HepG2 (cell line): Measurements from ENCODE around the gene CC2D1A. TPM values are rescaled to one million over a fixed set of nuclear protein-coding genes. Genes with fewer than 3 reads are reported as not detected.
A peak's percentile ranks its signal among the peaks of the same experiment; 100 is the strongest.

ENCODE experiments used
- BCL6 ChIP-seq: IDR thresholded peaks from 2 replicates; pipeline ENCODE4 v1.6.1; 2016; ENCODE audit warnings: missing genetic modification reagents, missing compliant biosample characterization
- CENPT ChIP-seq: sonication (generic); formaldehyde crosslinking; IDR thresholded peaks from 2 replicates; pipeline ENCODE4 v1.8.0; 2022; ENCODE audit warnings: low read depth, mild to moderate bottlenecking, moderate library complexity, missing genetic modification reagents
- HOXA7 ChIP-seq: sonication (generic); formaldehyde crosslinking; IDR thresholded peaks from 2 replicates; pipeline ENCODE4 v1.8.1; 2022; ENCODE audit warnings: mild to moderate bottlenecking, missing genetic modification reagents, moderate library complexity
- RFX1 ChIP-seq: fragments of 450-650 bp; IDR thresholded peaks from 2 replicates; pipeline ENCODE4 v1.6.1; 2017
- RFX5 ChIP-seq: IDR thresholded peaks from 2 replicates; pipeline ENCODE4 v1.6.1; 2011; ENCODE audit warnings: low read depth, low read length, improper control_type of control experiment
- SRSF1 ChIP-seq: fragments of 200-400 bp; formaldehyde crosslinking; optimal IDR thresholded peaks from 2 replicates; pipeline ENCODE3; 2017; ENCODE audit warnings: mild to moderate bottlenecking, low read depth, low read length, moderate library complexity
- ZMYM2 ChIP-seq: sonication (generic); formaldehyde crosslinking; IDR thresholded peaks from 2 replicates; pipeline ENCODE4 v1.8.0; 2022; ENCODE audit warnings: mild to moderate bottlenecking, missing genetic modification reagents
- ZNF367 ChIP-seq: sonication (generic); formaldehyde crosslinking; IDR thresholded peaks from 2 replicates; pipeline ENCODE4 v1.4.0; 2020; ENCODE audit warnings: missing genetic modification reagents, borderline replicate concordance
- ZNF562 ChIP-seq: sonication (generic); formaldehyde crosslinking; IDR thresholded peaks from 2 replicates; pipeline ENCODE4 v1.8.0; 2022; ENCODE audit warnings: missing genetic modification reagents, borderline replicate concordance
- ZNF670 ChIP-seq: sonication (generic); formaldehyde crosslinking; IDR thresholded peaks from 2 replicates; pipeline ENCODE4 v1.8.0; 2022; ENCODE audit warnings: mild to moderate bottlenecking, missing genetic modification reagents, borderline replicate concordance
- polyA plus RNA-seq, 8 experiments: library from polyadenylated mRNA; depleted of rRNA in 3 of 8; stranded (reverse) in 7 of 8; unstranded in 1 of 8; fragments of >200 nt; fragmentation: Illumina TruSeq in 4 of 8; extraction: Trizol in 4 of 8; gene quantifications; 2 replicates each; pipeline versions ENCODE4 v1.2.1 to v1.2.3, GENCODE V29; 2011 to 2016; ENCODE audit warnings: low read depth in 4 of 8, missing spikeins in 1 of 8, mixed read lengths in 1 of 8; ENCODE audit not compliant: insufficient read depth in 1 of 8
- total RNA-seq, 5 experiments: library from RNA; depleted of rRNA; stranded (reverse); fragments of >200 nt; fragmentation: Illumina TruSeq; extraction: Trizol; gene quantifications; 2 replicates each; pipeline ENCODE4 v1.2.3, GENCODE V29; 2016; ENCODE audit warnings: low read depth in 1 of 5
- TF ChIP-seq, protein P1 (sequence below): sonication (generic); formaldehyde crosslinking; IDR thresholded peaks from 2 replicates; pipeline ENCODE4 v1.5.1; 2020; ENCODE audit warnings: missing genetic modification reagents, mild to moderate bottlenecking, borderline replicate concordance
- TF ChIP-seq, protein P2 (sequence below): sonication (generic); formaldehyde crosslinking; IDR thresholded peaks from 2 replicates; pipeline ENCODE4 v1.4.0; 2020; ENCODE audit warnings: missing genetic modification reagents
- TF ChIP-seq, protein P3 (sequence below): sonication (generic); formaldehyde crosslinking; IDR thresholded peaks from 2 replicates; pipeline ENCODE4 v1.4.0; 2020; ENCODE audit warnings: mild to moderate bottlenecking, missing genetic modification reagents
- TF ChIP-seq, protein P4 (sequence below): sonication (generic); formaldehyde crosslinking; IDR thresholded peaks from 2 replicates; pipeline ENCODE4 v1.4.0; 2020; ENCODE audit warnings: missing genetic modification reagents
- TF ChIP-seq, protein P5 (sequence below): sonication (generic); formaldehyde crosslinking; IDR thresholded peaks from 2 replicates; pipeline ENCODE4 v1.5.1; 2020; ENCODE audit warnings: missing genetic modification reagents, mild to moderate bottlenecking, borderline replicate concordance
- TF ChIP-seq, protein P6 (sequence below): IDR thresholded peaks from 2 replicates; pipeline ENCODE4 v1.6.1; 2016; ENCODE audit warnings: control low read depth

The CC2D1A gene
- total and polyA plus RNA-seq, 2 of the 13 experiments (the other 11 are each of a cell fraction or from before 2014, with no cell fraction given), result 9.7 to 11.5 TPM

GRCh38 chr19:13902993-13903555 lies 2.9 kb upstream of the CC2D1A start (continued):
- TF ChIP-seq, protein P1, sequence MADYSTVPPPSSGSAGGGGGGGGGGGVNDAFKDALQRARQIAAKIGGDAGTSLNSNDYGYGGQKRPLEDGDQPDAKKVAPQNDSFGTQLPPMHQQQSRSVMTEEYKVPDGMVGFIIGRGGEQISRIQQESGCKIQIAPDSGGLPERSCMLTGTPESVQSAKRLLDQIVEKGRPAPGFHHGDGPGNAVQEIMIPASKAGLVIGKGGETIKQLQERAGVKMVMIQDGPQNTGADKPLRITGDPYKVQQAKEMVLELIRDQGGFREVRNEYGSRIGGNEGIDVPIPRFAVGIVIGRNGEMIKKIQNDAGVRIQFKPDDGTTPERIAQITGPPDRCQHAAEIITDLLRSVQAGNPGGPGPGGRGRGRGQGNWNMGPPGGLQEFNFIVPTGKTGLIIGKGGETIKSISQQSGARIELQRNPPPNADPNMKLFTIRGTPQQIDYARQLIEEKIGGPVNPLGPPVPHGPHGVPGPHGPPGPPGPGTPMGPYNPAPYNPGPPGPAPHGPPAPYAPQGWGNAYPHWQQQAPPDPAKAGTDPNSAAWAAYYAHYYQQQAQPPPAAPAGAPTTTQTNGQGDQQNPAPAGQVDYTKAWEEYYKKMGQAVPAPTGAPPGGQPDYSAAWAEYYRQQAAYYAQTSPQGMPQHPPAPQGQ (CRISPR knock-in tag), result no peak
- no peak for TF ChIP-seq ZNF670 (CRISPR knock-in tag)
- TF ChIP-seq, protein P2, sequence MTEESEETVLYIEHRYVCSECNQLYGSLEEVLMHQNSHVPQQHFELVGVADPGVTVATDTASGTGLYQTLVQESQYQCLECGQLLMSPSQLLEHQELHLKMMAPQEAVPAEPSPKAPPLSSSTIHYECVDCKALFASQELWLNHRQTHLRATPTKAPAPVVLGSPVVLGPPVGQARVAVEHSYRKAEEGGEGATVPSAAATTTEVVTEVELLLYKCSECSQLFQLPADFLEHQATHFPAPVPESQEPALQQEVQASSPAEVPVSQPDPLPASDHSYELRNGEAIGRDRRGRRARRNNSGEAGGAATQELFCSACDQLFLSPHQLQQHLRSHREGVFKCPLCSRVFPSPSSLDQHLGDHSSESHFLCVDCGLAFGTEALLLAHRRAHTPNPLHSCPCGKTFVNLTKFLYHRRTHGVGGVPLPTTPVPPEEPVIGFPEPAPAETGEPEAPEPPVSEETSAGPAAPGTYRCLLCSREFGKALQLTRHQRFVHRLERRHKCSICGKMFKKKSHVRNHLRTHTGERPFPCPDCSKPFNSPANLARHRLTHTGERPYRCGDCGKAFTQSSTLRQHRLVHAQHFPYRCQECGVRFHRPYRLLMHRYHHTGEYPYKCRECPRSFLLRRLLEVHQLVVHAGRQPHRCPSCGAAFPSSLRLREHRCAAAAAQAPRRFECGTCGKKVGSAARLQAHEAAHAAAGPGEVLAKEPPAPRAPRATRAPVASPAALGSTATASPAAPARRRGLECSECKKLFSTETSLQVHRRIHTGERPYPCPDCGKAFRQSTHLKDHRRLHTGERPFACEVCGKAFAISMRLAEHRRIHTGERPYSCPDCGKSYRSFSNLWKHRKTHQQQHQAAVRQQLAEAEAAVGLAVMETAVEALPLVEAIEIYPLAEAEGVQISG, result peak; percentile 98
- TF ChIP-seq, protein P3, sequence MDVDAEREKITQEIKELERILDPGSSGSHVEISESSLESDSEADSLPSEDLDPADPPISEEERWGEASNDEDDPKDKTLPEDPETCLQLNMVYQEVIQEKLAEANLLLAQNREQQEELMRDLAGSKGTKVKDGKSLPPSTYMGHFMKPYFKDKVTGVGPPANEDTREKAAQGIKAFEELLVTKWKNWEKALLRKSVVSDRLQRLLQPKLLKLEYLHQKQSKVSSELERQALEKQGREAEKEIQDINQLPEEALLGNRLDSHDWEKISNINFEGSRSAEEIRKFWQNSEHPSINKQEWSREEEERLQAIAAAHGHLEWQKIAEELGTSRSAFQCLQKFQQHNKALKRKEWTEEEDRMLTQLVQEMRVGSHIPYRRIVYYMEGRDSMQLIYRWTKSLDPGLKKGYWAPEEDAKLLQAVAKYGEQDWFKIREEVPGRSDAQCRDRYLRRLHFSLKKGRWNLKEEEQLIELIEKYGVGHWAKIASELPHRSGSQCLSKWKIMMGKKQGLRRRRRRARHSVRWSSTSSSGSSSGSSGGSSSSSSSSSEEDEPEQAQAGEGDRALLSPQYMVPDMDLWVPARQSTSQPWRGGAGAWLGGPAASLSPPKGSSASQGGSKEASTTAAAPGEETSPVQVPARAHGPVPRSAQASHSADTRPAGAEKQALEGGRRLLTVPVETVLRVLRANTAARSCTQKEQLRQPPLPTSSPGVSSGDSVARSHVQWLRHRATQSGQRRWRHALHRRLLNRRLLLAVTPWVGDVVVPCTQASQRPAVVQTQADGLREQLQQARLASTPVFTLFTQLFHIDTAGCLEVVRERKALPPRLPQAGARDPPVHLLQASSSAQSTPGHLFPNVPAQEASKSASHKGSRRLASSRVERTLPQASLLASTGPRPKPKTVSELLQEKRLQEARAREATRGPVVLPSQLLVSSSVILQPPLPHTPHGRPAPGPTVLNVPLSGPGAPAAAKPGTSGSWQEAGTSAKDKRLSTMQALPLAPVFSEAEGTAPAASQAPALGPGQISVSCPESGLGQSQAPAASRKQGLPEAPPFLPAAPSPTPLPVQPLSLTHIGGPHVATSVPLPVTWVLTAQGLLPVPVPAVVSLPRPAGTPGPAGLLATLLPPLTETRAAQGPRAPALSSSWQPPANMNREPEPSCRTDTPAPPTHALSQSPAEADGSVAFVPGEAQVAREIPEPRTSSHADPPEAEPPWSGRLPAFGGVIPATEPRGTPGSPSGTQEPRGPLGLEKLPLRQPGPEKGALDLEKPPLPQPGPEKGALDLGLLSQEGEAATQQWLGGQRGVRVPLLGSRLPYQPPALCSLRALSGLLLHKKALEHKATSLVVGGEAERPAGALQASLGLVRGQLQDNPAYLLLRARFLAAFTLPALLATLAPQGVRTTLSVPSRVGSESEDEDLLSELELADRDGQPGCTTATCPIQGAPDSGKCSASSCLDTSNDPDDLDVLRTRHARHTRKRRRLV (CRISPR knock-in tag), result no peak
- TF ChIP-seq CENPT (CRISPR knock-in tag), result no peak
- no peak for TF ChIP-seq RFX5
- no peak for TF ChIP-seq ZMYM2 (CRISPR knock-in tag)
- TF ChIP-seq, protein P4, sequence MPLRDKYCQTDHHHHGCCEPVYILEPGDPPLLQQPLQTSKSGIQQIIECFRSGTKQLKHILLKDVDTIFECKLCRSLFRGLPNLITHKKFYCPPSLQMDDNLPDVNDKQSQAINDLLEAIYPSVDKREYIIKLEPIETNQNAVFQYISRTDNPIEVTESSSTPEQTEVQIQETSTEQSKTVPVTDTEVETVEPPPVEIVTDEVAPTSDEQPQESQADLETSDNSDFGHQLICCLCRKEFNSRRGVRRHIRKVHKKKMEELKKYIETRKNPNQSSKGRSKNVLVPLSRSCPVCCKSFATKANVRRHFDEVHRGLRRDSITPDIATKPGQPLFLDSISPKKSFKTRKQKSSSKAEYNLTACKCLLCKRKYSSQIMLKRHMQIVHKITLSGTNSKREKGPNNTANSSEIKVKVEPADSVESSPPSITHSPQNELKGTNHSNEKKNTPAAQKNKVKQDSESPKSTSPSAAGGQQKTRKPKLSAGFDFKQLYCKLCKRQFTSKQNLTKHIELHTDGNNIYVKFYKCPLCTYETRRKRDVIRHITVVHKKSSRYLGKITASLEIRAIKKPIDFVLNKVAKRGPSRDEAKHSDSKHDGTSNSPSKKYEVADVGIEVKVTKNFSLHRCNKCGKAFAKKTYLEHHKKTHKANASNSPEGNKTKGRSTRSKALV, result no peak
- no peak for TF ChIP-seq ZNF562 (CRISPR knock-in tag)
- no peak for TF ChIP-seq ZNF367
- TF ChIP-seq, protein P5, sequence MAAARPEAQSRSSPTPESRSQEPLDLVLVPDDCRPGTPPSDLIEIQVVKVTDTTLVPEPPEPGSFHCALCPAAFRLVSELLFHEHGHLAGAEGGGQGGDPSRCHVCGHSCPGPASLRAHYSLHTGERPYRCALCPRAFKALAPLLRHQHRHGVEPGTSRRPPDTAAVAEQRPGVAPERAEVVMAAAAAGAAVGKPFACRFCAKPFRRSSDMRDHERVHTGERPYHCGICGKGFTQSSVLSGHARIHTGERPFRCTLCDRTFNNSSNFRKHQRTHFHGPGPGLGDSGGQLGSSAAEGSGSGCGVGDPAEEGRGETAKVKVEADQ (CRISPR knock-in tag), result no peak
- TF ChIP-seq, protein P6, sequence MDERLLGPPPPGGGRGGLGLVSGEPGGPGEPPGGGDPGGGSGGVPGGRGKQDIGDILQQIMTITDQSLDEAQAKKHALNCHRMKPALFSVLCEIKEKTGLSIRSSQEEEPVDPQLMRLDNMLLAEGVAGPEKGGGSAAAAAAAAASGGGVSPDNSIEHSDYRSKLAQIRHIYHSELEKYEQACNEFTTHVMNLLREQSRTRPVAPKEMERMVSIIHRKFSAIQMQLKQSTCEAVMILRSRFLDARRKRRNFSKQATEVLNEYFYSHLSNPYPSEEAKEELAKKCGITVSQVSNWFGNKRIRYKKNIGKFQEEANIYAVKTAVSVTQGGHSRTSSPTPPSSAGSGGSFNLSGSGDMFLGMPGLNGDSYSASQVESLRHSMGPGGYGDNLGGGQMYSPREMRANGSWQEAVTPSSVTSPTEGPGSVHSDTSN, result no peak
- TF ChIP-seq HOXA7 (CRISPR knock-in tag), result no peak
- no peak for TF ChIP-seq RFX1
- TF ChIP-seq BCL6 (CRISPR knock-in tag), result no peak
- no peak for TF ChIP-seq SRSF1
